HG03378 (cell line): ENCODE results near the gene CPED1.
A peak's percentile ranks its signal among the peaks of the same experiment; 100 is the strongest.
"Not testable (repeated sequence)": the region's sequence is repeated elsewhere in the genome, so short reads cannot be mapped to it uniquely, and the experiment has no call there.

Experiments
- ATAC-seq: cut with Tn5 transposase; IDR thresholded peaks from one replicate; pipeline ENCODE4 v1.9.1; 2021; ENCODE audit warnings: mild to moderate bottlenecking, moderate library complexity; ENCODE audit not compliant: unreplicated experiment

CPED1 gene

GRCh38 chr7:121083138-121083789 is 94.8 kb downstream of the CPED1 start:
- ATAC-seq, result no peak

- ATAC-seq, result no peak
These were observed 95.3 kb downstream of the CPED1 start for GRCh38 chr7:121083790-121084251.

- ATAC-seq, result no peak
These were observed 95.7 kb downstream of the CPED1 start for GRCh38 chr7:121084256-121084655.

GRCh38 chr7:121084748-121085336 is 96.3 kb downstream of the CPED1 start:
- no peak for ATAC-seq

- ATAC-seq, result no peak
These were observed 97.4 kb downstream of the CPED1 start for GRCh38 chr7:121085922-121086321.

- no peak for ATAC-seq
These were observed 100.4 kb downstream of the CPED1 start for GRCh38 chr7:121088870-121089269.

GRCh38 chr7:121094829-121095228 is 106.3 kb downstream of the CPED1 start:
- no peak for ATAC-seq

GRCh38 chr7:121097577-121097976 is 109.1 kb downstream of the CPED1 start:
- no peak for ATAC-seq

- no peak for ATAC-seq
These were observed 111.1 kb downstream of the CPED1 start for GRCh38 chr7:121099572-121099971.

GRCh38 chr7:121101083-121101482 is 112.6 kb downstream of the CPED1 start:
- ATAC-seq, result no peak

GRCh38 chr7:121101621-121102020 is 113.1 kb downstream of the CPED1 start:
- ATAC-seq, result no peak

- no peak for ATAC-seq
These were observed 114.1 kb downstream of the CPED1 start for GRCh38 chr7:121102619-121103018.

- no peak for ATAC-seq
These were observed 114.6 kb downstream of the CPED1 start for GRCh38 chr7:121103086-121103485.

GRCh38 chr7:121103579-121103978 is 115.1 kb downstream of the CPED1 start:
- ATAC-seq, result no peak

GRCh38 chr7:121105262-121105661 is 116.8 kb downstream of the CPED1 start:
- ATAC-seq, result no peak

- peak; percentile 91 for ATAC-seq
These were observed 119.5 kb downstream of the CPED1 start for GRCh38 chr7:121107923-121108498.

- ATAC-seq, result no peak
These were observed 120.6 kb downstream of the CPED1 start for GRCh38 chr7:121109145-121109544.

GRCh38 chr7:121113288-121113687 is 124.8 kb downstream of the CPED1 start:
- ATAC-seq, result no peak

- ATAC-seq, result no peak
These were observed 127.9 kb downstream of the CPED1 start for GRCh38 chr7:121116396-121116795.

- ATAC-seq, result no peak
These were observed 130.5 kb downstream of the CPED1 start for GRCh38 chr7:121119047-121119446.

- no peak for ATAC-seq
These were observed 134.5 kb downstream of the CPED1 start for GRCh38 chr7:121123032-121123431.

- not testable (repeated sequence) for ATAC-seq
These were observed 136.9 kb downstream of the CPED1 start for GRCh38 chr7:121125454-121125853.
